Sigmoid colon (tissue), 4 donors: ENCODE results near the gene S100A10.

Experiments
- EP300 ChIP-seq, 4 donors: sonication (generic); formaldehyde crosslinking; IDR thresholded peaks; one replicate each; pipeline ENCODE4 v1.6.1; 2017; ENCODE audit warnings: antibody characterized with exemption in 4 of 4
- POLR2A ChIP-seq, 2 donors: fragments of 450-650 bp; IDR thresholded peaks; one replicate each; pipeline ENCODE4 v1.6.1; 2016; ENCODE audit warnings: antibody characterized with exemption in 2 of 2, mild to moderate bottlenecking in 2 of 2, moderate library complexity in 2 of 2
- POLR2AphosphoS5 ChIP-seq, 4 donors: sonication (generic); formaldehyde crosslinking; IDR thresholded peaks; one replicate each; pipeline ENCODE4 v1.6.1; 2017; ENCODE audit warnings: antibody characterized with exemption in 4 of 4
- TF ChIP-seq, protein P1 (sequence below), 4 experiments: fragments of 450-650 bp in 3 of 4; fragments of 200-600 bp in 1 of 4; IDR thresholded peaks; one replicate each; pipeline ENCODE4 v1.5.1; 2016 to 2019; ENCODE audit warnings: antibody characterized with exemption in 4 of 4, mild to moderate bottlenecking in 3 of 4, moderate library complexity in 2 of 4

DNA sequence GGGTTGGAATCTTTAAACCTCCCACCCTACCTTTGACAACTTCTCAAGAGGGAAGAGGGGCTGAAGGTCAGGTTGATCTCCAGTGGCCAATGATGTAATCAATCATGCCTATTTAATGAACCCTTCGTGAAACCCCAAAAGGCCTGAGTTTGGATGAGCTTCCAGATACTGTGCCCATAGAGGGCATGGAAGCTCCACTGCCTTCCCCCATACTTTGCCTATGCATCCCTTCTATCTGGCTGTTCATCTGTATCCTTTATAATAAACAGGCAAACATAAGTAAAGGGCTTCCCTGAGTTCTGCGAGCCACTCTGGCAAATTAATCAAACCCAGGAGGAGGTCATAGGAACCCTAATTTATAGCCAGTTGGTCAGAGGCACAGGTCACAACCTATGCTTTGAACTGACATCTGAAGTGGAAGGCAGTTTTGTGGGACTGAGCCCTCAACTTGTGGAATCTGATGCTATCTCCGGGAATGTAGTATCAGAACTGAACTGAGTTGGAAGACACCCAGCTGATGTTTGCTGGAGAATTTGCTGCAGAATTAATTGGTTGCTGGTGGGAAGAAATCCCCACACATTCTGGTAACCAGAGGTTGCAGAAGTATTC is 24.8 kb downstream of the S100A10 start:
- TF ChIP-seq POLR2A (IDR thresholded peaks at IDR 0.05) (no peak), EP300 (IDR thresholded peaks at IDR 0.05) (no peak), POLR2AphosphoS5 (IDR thresholded peaks at IDR 0.05) (no peak)
- TF ChIP-seq, protein P1, sequence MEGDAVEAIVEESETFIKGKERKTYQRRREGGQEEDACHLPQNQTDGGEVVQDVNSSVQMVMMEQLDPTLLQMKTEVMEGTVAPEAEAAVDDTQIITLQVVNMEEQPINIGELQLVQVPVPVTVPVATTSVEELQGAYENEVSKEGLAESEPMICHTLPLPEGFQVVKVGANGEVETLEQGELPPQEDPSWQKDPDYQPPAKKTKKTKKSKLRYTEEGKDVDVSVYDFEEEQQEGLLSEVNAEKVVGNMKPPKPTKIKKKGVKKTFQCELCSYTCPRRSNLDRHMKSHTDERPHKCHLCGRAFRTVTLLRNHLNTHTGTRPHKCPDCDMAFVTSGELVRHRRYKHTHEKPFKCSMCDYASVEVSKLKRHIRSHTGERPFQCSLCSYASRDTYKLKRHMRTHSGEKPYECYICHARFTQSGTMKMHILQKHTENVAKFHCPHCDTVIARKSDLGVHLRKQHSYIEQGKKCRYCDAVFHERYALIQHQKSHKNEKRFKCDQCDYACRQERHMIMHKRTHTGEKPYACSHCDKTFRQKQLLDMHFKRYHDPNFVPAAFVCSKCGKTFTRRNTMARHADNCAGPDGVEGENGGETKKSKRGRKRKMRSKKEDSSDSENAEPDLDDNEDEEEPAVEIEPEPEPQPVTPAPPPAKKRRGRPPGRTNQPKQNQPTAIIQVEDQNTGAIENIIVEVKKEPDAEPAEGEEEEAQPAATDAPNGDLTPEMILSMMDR (IDR thresholded peaks at IDR 0.05), result no peak
